Measurements from ENCODE around the gene MAP3K5. TPM values are rescaled to one million over a fixed set of nuclear protein-coding genes. Genes with fewer than 3 reads are reported as not detected.

The MAP3K5 gene
- total and polyA plus RNA-seq, 2 of the 8 experiments (the other 6 are each of a cell fraction or from before 2014, with no cell fraction given): 0.63 to 2.6 TPM

DNA sequence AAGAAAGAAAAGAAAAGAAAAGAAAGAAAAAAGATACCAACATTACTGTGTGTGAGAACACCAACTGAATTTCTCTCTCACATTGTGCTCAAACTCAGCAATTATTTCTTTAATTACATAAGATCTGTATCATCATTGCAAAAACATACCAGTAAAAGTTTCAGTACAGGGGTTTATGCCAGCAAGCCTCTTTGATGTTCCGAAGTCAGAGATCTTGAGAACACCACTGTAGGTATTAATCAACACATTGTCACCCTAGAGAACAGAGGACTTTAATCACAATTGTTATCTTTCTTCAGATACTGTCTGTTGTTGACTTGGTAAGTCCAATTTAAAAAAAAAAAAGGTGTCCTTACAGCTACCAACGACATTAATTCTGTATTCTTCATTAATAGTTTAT is 181.1 kb downstream of the MAP3K5 start (continued):
- TF ChIP-seq SP4 (IDR thresholded peaks at IDR 0.05; ENCODE audit: low read length): no peak

Measured in H1 (cell line).